Brain pericyte (primary cell): ENCODE results near the gene SCD5.

ENCODE experiments used
- DNase-seq: peaks from one replicate; pipeline ENCODE4 v3.0.0-alpha.2; 2012; ENCODE audit warnings: low read depth, low spot score

The SCD5 gene

GRCh38 chr4:82691431-82691830 lies 107.2 kb downstream of the SCD5 start:
- no peak for DNase-seq

DNA sequence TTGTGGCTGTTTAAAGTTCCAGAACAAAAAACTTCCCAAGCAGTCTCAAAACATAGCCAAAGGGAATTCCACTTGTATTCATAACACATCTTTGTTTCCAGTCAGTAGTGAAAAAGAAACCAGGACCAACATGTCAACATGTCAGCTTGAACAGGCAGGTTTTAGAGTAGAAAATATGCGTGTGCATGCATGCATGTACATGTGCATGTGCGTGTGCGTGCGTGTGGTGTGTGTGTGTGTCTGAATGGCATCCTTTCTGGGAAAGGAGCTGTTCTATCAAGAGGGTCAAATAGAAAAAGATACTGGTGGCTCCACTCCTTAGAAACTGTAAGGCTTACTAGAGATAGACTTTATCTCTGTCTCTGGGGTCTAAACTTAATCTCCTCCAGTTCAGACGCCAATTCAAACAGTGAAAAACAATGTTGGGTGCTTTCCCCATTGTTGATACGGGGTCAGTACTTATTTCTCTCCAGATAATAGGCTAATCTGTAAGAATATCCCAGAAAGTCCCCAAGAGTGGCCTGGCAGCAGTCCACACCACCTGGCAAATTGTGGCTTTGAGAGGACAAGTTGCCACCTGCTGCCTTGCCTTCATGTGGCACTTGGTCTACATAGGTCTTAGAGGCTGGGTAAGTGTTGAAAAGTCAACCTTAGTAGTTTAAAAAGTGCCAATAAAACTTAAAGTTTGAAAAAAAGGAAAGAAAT lies 110.4 kb downstream of the SCD5 start:
- DNase-seq: no peak

GRCh38 chr4:82687531-82687930 lies 111.1 kb downstream of the SCD5 start:
- DNase-seq: no peak

DNA sequence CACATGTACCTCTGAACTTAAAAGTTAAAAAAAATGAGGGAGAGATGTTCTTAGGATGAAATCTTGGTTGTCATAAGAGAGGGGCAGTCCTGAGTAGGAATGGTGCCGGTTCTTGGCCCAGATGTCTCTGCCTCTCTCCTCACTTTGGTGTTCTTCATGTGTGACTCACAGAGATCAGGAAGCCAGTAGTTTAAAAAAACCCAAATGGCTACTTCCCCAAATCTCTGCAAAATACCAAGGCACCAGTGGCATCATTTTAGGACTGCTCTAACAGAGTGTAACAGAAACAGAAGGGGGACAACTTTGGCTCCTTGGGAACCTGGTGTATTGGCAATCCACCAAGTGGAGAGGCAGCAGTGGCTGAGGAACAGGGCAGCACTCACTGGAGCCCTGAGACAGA lies 116.8 kb downstream of the SCD5 start:
- DNase-seq: no peak

DNA sequence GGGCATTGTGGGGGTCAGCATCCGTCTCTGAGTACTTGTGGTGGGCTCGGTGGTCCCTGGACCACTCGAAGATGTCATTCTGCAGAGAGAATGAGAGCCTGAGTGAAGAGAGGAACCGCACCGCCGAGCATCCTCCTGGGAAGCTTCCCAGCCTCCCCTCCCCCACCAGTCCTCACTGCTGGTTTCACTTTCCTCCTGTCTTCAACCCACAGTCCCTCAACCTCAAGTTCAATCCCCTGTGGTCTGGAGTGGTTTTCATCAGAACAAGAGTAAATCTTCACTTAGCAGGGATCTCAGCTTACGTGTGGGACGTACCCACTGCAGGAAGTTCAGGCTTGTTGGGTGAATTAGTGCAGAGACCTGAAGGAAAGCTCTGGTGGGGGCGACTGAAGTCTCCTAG lies 117.8 kb downstream of the SCD5 start:
- DNase-seq: no peak

DNA sequence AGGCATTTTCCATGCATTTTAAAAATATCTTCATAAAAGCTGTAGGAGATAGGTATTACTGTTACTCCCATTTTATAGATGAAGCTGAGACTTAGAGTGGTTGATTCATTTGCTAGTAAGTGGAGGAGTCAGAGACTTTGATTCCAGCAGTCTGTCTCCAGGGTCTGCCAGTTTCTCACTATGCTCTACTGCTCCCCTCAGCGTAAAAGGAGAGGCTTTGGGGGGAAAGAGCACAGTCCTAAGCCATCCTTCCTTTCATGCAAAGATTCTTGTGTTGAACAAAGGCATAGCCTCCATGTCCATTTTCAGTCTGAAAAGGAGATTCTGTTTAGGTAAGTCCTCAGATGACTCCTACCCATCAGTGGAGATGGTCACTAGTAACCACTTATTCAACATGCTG lies 119.1 kb downstream of the SCD5 start:
- DNase-seq: no peak

DNA sequence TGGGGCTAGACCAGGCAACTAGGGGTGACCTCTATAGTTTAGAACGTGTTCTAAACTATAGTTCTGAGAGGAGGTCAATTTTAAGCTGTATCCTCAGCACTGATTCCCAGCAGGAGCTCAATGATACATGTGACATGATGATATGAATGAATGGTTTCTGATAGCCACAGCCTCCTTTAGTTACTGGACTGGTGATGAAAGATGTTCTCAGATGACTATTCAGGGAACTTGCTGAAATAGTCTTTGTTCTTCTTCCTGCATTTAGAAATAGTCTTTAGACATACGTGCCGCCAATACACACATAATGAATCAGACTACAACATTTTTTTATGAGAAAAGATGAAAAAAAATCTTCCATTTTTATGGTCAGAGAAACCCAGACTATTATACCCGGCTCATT lies 120.5 kb downstream of the SCD5 start:
- DNase-seq: no peak

GRCh38 chr4:82677327-82677726 lies 121.3 kb downstream of the SCD5 start:
- no peak for DNase-seq

DNA sequence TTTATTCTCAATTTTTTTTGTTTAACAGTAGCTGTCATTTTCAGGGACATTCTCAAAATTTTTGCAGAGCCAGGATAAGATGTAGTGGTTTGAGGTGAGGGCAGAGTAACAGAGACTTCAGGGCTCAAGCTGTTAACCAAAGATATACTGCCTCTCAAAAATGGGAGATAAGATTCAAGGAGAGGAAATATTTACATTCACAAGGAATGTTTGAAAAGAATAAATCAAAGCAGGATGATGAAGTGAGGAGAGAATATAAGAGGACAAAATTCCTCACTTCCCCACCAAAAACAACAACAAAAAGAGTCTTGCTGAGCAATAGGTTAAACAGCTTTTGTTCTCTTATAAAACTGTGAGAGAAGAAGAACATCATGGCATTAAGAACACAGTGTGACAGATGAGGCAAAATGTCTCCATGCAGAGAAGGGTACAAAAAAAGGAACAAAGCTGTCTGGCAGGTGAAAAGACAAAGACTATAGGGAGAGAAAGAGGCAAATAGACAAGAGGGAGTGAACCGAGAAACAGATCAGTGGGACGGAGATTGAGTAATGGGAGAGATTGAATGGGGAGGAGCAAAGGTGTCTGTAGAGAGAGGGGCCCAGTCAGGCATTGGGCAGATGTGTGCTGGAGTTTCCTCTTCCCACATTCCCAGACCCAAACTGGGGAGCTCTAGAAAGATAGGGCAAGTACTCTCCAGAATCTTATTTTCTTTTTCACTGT lies 130.7 kb downstream of the SCD5 start:
- no peak for DNase-seq

DNA sequence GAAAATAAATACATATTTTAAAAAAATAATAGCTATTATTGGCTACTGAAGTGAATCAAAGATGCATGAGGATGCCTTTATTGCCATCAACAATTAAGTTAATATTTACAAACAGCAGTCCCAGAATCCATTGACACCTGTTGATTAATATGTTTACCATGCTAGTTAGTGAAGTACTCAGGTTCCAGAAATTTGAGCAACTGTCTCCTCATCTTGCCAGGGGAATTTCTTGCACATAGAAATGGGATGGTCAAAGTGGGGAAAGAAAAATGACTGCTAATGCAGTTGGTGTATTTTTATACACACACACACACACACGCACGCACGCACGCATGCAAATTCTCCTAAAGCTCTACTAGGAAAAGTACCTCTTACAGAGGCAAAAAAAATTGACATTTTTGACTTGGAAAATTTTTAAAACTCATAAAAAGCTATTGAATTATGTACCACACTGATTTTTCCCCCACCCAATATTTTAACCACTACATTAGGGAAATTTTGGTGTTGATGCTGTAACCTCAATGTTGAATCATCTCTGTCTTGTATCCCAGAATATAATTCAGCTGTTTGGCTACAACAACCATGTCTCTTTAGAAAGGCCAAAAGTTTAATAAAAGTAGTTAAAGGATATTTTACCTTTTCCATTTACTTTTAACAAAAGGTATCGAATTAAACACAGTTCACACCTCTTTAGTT lies 131.5 kb downstream of the SCD5 start:
- DNase-seq: no peak

DNA sequence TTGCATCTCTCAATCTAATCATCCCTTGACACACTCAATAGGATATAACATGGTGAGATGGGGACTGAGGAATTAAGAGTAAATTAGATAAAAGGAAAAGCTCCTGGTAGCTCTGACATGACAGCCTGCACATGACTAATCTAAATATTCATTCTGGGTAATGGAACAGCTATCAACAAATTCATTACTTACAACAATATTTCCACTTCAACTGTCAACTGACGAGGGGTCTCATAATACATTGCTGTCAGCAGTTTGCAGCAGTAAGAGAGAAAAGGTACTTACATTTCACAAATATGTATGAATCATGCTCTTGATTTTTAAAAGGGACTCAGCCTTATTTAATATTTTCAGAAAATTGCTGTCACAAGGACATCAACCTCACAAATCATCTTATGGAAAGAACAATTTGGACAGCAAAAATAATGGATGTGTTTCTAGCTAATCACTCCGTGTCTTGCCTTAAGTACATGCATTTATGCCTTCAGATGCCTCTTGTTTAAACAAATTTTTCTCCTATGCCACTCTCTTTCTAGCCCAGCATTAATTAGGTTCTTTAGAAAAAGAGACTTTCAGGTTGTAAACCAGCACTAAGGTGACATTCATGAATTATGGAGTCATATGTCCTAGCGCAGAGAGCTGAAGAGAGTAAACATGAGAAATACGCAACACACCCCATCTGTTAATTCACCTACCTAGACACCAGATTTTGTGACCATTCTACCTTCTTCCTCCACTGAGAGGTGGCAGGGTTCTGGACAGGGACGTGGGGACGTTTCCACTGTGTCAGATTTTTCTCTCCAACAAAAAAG lies 137.2 kb downstream of the SCD5 start:
- no peak for DNase-seq

GRCh38 chr4:82652062-82652461 lies 146.5 kb downstream of the SCD5 start:
- no peak for DNase-seq

DNA sequence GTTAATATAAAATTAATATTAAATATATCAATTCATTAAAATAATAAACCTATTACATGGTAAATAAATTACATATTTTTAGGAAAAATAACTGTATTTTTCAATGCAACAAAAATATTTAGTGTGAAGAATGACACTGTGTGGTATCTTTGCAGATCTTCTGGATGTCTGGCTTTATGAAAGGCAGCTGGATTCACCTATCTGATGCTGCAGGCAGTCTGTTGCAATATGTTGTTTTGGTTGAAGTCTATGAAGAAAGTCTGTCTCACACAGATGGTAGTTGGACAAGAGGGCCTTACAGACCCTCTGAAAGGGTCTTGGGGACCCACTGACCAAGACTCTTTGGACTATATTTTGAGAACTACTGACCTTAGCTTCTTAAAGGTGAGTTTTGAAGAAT lies 147.7 kb downstream of the SCD5 start:
- DNase-seq: no peak

DNA sequence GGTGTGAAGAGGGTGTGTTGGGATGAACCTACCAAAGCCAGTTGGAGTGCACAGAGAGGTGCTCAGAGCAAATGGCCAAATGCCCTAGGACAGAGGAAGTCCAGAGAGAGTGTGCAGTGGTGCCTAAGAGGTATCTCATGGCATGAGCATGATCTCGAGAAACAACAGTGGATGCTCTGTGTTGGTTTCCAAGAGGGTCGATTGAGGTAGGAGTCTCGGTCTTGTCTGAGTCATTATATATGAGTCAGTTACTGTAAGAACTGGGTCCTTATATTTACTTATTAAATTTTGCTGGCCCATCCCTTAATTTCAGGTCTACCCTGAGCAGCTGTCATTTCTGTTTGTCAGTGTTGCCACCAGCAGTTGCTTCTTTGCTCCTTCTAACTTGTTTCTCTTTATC lies 150.2 kb downstream of the SCD5 start:
- DNase-seq: no peak

GRCh38 chr4:82645936-82646565 lies 152.5 kb downstream of the SCD5 start:
- DNase-seq: no peak

- no peak for DNase-seq
Observed at GRCh38 chr4:82644734-82645126, 153.9 kb downstream of the SCD5 start.

- DNase-seq: no peak
Observed at GRCh38 chr4:82643994-82644733, 154.4 kb downstream of the SCD5 start.

- DNase-seq: no peak
Observed at GRCh38 chr4:82642331-82642730, 156.3 kb downstream of the SCD5 start.

DNA sequence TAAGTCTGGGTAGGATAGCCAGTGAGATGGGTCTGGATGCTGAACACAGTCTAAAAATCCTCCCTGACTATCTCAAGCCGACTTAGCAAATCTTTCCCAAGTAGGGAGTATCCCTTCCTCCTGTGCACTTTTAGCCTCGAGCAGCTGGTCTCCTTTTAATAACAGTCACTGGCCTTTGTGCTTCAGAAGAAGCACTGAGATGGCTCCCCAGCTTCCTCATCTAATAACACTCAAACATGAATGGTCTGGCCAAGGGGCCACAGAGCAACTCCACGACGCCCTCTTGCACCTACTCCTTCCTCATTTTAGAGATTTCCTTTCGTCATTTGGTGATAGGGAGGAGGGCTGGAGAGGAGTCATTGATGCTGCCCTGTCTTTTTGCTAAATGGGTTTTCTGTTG lies 158.1 kb downstream of the SCD5 start:
- DNase-seq: no peak

DNA sequence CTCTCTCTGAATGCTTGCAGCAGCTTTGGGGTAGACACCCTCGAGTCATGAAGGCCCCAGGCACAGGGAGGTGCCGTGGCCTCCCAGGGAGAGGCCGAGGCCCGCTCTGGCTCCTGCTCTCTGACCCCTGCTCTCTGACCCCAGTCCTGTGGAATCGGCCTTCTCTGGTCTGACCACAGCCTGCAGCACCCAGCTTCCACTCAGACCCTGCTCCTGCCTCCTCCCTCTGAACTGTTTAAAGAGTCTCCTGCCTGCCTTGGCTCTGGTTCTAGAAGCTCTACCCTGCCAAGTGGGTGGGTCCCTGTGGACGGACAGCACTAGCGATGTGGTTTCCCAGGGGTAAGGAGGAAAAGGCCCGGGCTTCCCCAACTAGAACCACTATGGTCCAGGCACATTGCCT lies 158.6 kb downstream of the SCD5 start:
- no peak for DNase-seq

DNA sequence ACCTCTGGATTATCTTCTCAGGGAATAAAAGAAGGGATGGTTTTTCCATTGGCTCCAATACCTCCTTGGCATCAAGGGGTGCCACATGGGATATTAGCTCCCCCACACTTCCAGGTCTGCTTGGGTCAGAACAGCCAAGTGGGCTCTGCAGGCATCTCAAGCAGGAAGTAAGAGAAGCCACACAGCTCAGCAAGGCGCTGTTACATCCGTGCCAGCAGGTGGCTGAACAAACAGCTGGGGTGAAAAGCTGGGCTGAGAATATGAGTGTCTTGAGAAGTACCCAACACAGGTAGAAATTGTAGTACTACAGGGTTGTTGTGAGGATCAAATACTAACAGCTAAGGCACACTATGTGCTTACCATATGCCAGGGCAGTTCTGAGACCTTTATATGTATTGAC lies 160.1 kb downstream of the SCD5 start:
- no peak for DNase-seq
